ENCODE measurements around the gene MBOAT7.

Gene MBOAT7

GRCh38 chr19:54164369-54165068 lies 24.9 kb downstream of the MBOAT7 start:
- TF ChIP-seq ZFX (IDR thresholded peaks at IDR 0.05) = no peak
- no peak for TF ChIP-seq CTCF (conservative IDR thresholded peaks at IDR 0.05)
- H3K27ac ChIP-seq = no peak overlapping the region

GRCh38 chr19:54162884-54163283 lies 26.5 kb downstream of the MBOAT7 start:
- H3K27ac ChIP-seq = peak overlapping the region; percentile 38
- TF ChIP-seq ZFX (IDR thresholded peaks at IDR 0.05) = no peak
- TF ChIP-seq CTCF (conservative IDR thresholded peaks at IDR 0.05) = no peak

- TF ChIP-seq CTCF (conservative IDR thresholded peaks at IDR 0.05) (no peak), ZFX (IDR thresholded peaks at IDR 0.05) (no peak)
- H3K27ac ChIP-seq = peak overlapping the region; percentile 38
Measured at GRCh38 chr19:54162241-54162805, 27.1 kb downstream of the MBOAT7 start.

- H3K27ac ChIP-seq = peak overlapping the region; percentile 88
- TF ChIP-seq ZFX (IDR thresholded peaks at IDR 0.05) (no peak), CTCF (conservative IDR thresholded peaks at IDR 0.05) (no peak)
Measured at GRCh38 chr19:54160854-54161253, 28.5 kb downstream of the MBOAT7 start.

- H3K27ac ChIP-seq = peak overlapping the region; percentile 88
- TF ChIP-seq ZFX (IDR thresholded peaks at IDR 0.05) (no peak), CTCF (conservative IDR thresholded peaks at IDR 0.05) (no peak)
Measured at GRCh38 chr19:54160182-54160811, 29.1 kb downstream of the MBOAT7 start.

- peak within 1 kb of the TSS; percentile 88 for H3K27ac ChIP-seq
- TF ChIP-seq ZFX (IDR thresholded peaks at IDR 0.05) (no peak), CTCF (conservative IDR thresholded peaks at IDR 0.05) (no peak; the same call in 1 of the 2 replicates)
Measured at GRCh38 chr19:54159352-54160181, 29.8 kb downstream of the MBOAT7 start, which contains the start of gene LENG1. Gene LENG1, minus strand, starts transcription at chr19:54159721. Its CDS starts 26 bp downstream, at chr19:54159695.
